CD4-positive, CD25-positive, alpha-beta regulatory T cell (primary cell): Measurements from ENCODE around the gene AAR2. TPM values are rescaled to one million over a fixed set of nuclear protein-coding genes. Genes with fewer than 3 reads are reported as not detected.
A peak's percentile ranks its signal among the peaks of the same experiment; 100 is the strongest.

ENCODE experiments used
- ATAC-seq, 2 donors: fragments of 150-1000 bp; cut with Tn5 transposase; one replicate each; pipeline ENCODE4 v1.10.0; 2021; ENCODE audit warnings: low read depth in 2 of 2, moderate number of reproducible peaks in 2 of 2, moderate library complexity in 1 of 2
- DNase-seq, 3 donors: peaks; one replicate each; pipeline versions ENCODE4 v3.0.0 to v3.0.0-alpha.2; 2012 to 2022; ENCODE audit warnings: mixed read lengths in 1 of 3
- H3K27ac ChIP-seq: one replicate; pipeline ENCODE4 v1.7.0; 2013; ENCODE audit warnings: mild to moderate bottlenecking, low read length; ENCODE audit not compliant: insufficient read depth, poor library complexity, severe bottlenecking
- H3K27me3 ChIP-seq: one replicate; pipeline ENCODE4 v1.7.0; 2013; ENCODE audit warnings: low read length; ENCODE audit not compliant: control insufficient read depth, insufficient read depth
- H3K36me3 ChIP-seq: one replicate; pipeline ENCODE4 v1.7.0; 2013; ENCODE audit warnings: mild to moderate bottlenecking, low read length, moderate library complexity; ENCODE audit not compliant: control insufficient read depth, insufficient read depth
- H3K4me1 ChIP-seq: 2 replicates; pipeline ENCODE4 v1.7.0; 2013; ENCODE audit warnings: mild to moderate bottlenecking, low read length; ENCODE audit not compliant: insufficient read depth, control insufficient read depth, poor library complexity, severe bottlenecking
- H3K4me3 ChIP-seq: one replicate; pipeline ENCODE4 v1.7.0; 2013; ENCODE audit warnings: low read depth, mild to moderate bottlenecking, low read length, moderate library complexity
- H3K9me3 ChIP-seq, 2 experiments: 1 replicate in 1 of 2; 2 replicates in 1 of 2; pipeline ENCODE4 v1.7.0; 2013; ENCODE audit warnings: low read length in 2 of 2, mild to moderate bottlenecking in 1 of 2, moderate library complexity in 1 of 2; ENCODE audit not compliant: control insufficient read depth in 2 of 2
- H3K27ac Mint-ChIP-seq, 3 donors: one replicate each; pipeline ENCODE4 v1.8.0; 2020 to 2022; ENCODE audit warnings: mild to moderate bottlenecking in 3 of 3, mixed read lengths in 3 of 3, moderate library complexity in 2 of 3
- H3K27me3 Mint-ChIP-seq: one replicate; pipeline ENCODE4 v1.8.0; 2022; ENCODE audit warnings: mild to moderate bottlenecking, mixed read lengths
- H3K36me3 Mint-ChIP-seq: one replicate; pipeline ENCODE4 v1.8.0; 2020; ENCODE audit warnings: mixed read lengths
- H3K4me1 Mint-ChIP-seq, 4 donors: one replicate each; pipeline ENCODE4 v1.8.0; 2020 to 2022; ENCODE audit warnings: mixed read lengths in 4 of 4, mild to moderate bottlenecking in 1 of 4
- H3K4me3 Mint-ChIP-seq, 4 donors: one replicate each; pipeline ENCODE4 v1.8.0; 2020 to 2022; ENCODE audit warnings: mild to moderate bottlenecking in 4 of 4, mixed read lengths in 4 of 4, moderate library complexity in 3 of 4
- H3K9me3 Mint-ChIP-seq, 7 donors: one replicate each; pipeline ENCODE4 v1.8.0; 2020 to 2022; ENCODE audit warnings: mixed read lengths in 7 of 7, mild to moderate bottlenecking in 3 of 7, moderate library complexity in 2 of 7
- polyA plus RNA-seq, 4 donors: library from polyadenylated mRNA; unstranded; fragments of 300-500 nt; fragmentation: Illumina TruSeq; gene quantifications; one replicate each; pipeline ENCODE4 v1.2.3, GENCODE V29; 2021
- total RNA-seq: library from RNA; stranded (reverse); gene quantifications from one replicate; pipeline ENCODE4 v1.2.3, GENCODE V29; 2022

Gene AAR2
- total and polyA plus RNA-seq, 5 donors from 2014 or later = 18.0 to 58.3 (median 49.0) TPM

GRCh38 chr20:36202891-36203338, 33.4 kb upstream of the AAR2 start:
- Mint-ChIP-seq H3K27ac (peak overlapping the region in 2 of 3 donors; percentile 3 to 38), H3K9me3 (no peaks in the 10 kb centered on the region), H3K4me1 (peaks cover 0 to 8% (median 5%) of the 10 kb centered on the region in 4 donors), H3K36me3 (no peaks in the 10 kb centered on the region), H3K4me3 (peak overlapping the region in 2 of 4 donors; percentile 77 to 82), H3K27me3 (peaks cover 29% of the 10 kb centered on the region)
- H3K27ac ChIP-seq = no peak overlapping the region
- H3K36me3 ChIP-seq = no peaks in the 10 kb centered on the region
- H3K4me3 ChIP-seq = no peak overlapping the region
- ATAC-seq = peak; percentile 76 to 83
- no peaks in the 10 kb centered on the region for H3K4me1 ChIP-seq
- no peaks in the 10 kb centered on the region for H3K9me3 ChIP-seq
- peak; percentile 60 to 72 (median 61) for DNase-seq
- H3K27me3 ChIP-seq = no peaks in the 10 kb centered on the region

GRCh38 chr20:36203861-36204260, 32.4 kb upstream of the AAR2 start:
- Histone ChIP-seq H3K27ac (no peak overlapping the region), H3K9me3 (no peaks in the 10 kb centered on the region), H3K36me3 (no peaks in the 10 kb centered on the region), H3K27me3 (no peaks in the 10 kb centered on the region), H3K4me1 (no peaks in the 10 kb centered on the region), H3K4me3 (no peak overlapping the region)
- Mint-ChIP-seq H3K36me3 (no peaks in the 10 kb centered on the region), H3K9me3 (no peaks in the 10 kb centered on the region), H3K27me3 (peaks cover 29% of the 10 kb centered on the region), H3K4me1 (peaks cover 0 to 8% (median 5%) of the 10 kb centered on the region in 4 donors), H3K27ac (no peak overlapping the region), H3K4me3 (no peak overlapping the region)
- ATAC-seq (no peak), DNase-seq (no peak)

- Mint-ChIP-seq H3K4me1 (peaks cover 0 to 6% (median 5%) of the 10 kb centered on the region in 4 donors), H3K9me3 (no peaks in the 10 kb centered on the region), H3K27me3 (peaks cover 25% of the 10 kb centered on the region), H3K27ac (no peak overlapping the region), H3K36me3 (no peaks in the 10 kb centered on the region), H3K4me3 (peak overlapping the region in 1 of 4 donors; percentile 2)
- DNase-seq = no peak
- Histone ChIP-seq H3K4me1 (no peaks in the 10 kb centered on the region), H3K9me3 (no peaks in the 10 kb centered on the region), H3K36me3 (no peaks in the 10 kb centered on the region), H3K27ac (no peak overlapping the region), H3K27me3 (no peaks in the 10 kb centered on the region), H3K4me3 (no peak overlapping the region)
- no peak for ATAC-seq
These were observed 31.3 kb upstream of the AAR2 start for GRCh38 chr20:36205026-36205425.

- H3K4me3 ChIP-seq = no peak overlapping the region
- Mint-ChIP-seq H3K27me3 (peaks cover 24% of the 10 kb centered on the region), H3K27ac (no peak overlapping the region), H3K9me3 (no peaks in the 10 kb centered on the region), H3K4me1 (peaks cover 0 to 6% (median 5%) of the 10 kb centered on the region in 4 donors), H3K4me3 (no peak overlapping the region), H3K36me3 (no peaks in the 10 kb centered on the region)
- H3K27ac ChIP-seq = no peak overlapping the region
- no peaks in the 10 kb centered on the region for H3K27me3 ChIP-seq
- ATAC-seq (no peak), DNase-seq (no peak)
- H3K4me1 ChIP-seq = no peaks in the 10 kb centered on the region
- H3K9me3 ChIP-seq = no peaks in the 10 kb centered on the region
- H3K36me3 ChIP-seq = no peaks in the 10 kb centered on the region
These were observed 30.2 kb upstream of the AAR2 start for GRCh38 chr20:36206068-36206467.

GRCh38 chr20:36206641-36207040, 29.6 kb upstream of the AAR2 start:
- H3K27ac Mint-ChIP-seq = no peak overlapping the region

GRCh38 chr20:36207602-36208001, 28.7 kb upstream of the AAR2 start:
- no peak overlapping the region for H3K4me3 Mint-ChIP-seq
- H3K9me3 Mint-ChIP-seq = no peaks in the 10 kb centered on the region

More at GRCh38 chr20:36206641-36207040, 29.6 kb upstream of the AAR2 start:
- DNase-seq = no peak
- no peak for ATAC-seq
- Histone ChIP-seq H3K36me3 (no peaks in the 10 kb centered on the region), H3K27me3 (no peaks in the 10 kb centered on the region), H3K4me1 (no peaks in the 10 kb centered on the region), H3K9me3 (no peaks in the 10 kb centered on the region), H3K4me3 (no peak overlapping the region), H3K27ac (no peak overlapping the region)
- Mint-ChIP-seq H3K4me1 (peaks cover 0 to 6% (median 5%) of the 10 kb centered on the region in 4 donors), H3K4me3 (no peak overlapping the region), H3K27me3 (peaks cover 24% of the 10 kb centered on the region), H3K9me3 (no peaks in the 10 kb centered on the region), H3K36me3 (no peaks in the 10 kb centered on the region)

GRCh38 chr20:36208257-36208656, 28.0 kb upstream of the AAR2 start:
- DNase-seq = no peak
- Mint-ChIP-seq H3K4me1 (peaks cover 0 to 1% (median 1%) of the 10 kb centered on the region in 4 donors), H3K27ac (no peak overlapping the region), H3K9me3 (no peaks in the 10 kb centered on the region), H3K4me3 (no peak overlapping the region), H3K36me3 (no peaks in the 10 kb centered on the region), H3K27me3 (peaks cover 17% of the 10 kb centered on the region)
- Histone ChIP-seq H3K27me3 (no peaks in the 10 kb centered on the region), H3K4me1 (no peaks in the 10 kb centered on the region), H3K36me3 (no peaks in the 10 kb centered on the region), H3K9me3 (no peaks in the 10 kb centered on the region), H3K27ac (no peak overlapping the region), H3K4me3 (no peak overlapping the region)
- ATAC-seq = no peak

More at GRCh38 chr20:36207602-36208001, 28.7 kb upstream of the AAR2 start:
- DNase-seq = no peak
- no peak overlapping the region for H3K4me3 ChIP-seq
- peaks cover 0 to 6% (median 5%) of the 10 kb centered on the region in 4 donors for H3K4me1 Mint-ChIP-seq
- H3K4me1 ChIP-seq = no peaks in the 10 kb centered on the region
- ATAC-seq = no peak
- no peaks in the 10 kb centered on the region for H3K36me3 Mint-ChIP-seq
- H3K27me3 ChIP-seq = no peaks in the 10 kb centered on the region
- H3K9me3 ChIP-seq = no peaks in the 10 kb centered on the region
- H3K27ac Mint-ChIP-seq = no peak overlapping the region
- no peaks in the 10 kb centered on the region for H3K36me3 ChIP-seq
- H3K27ac ChIP-seq = no peak overlapping the region
- H3K27me3 Mint-ChIP-seq = peaks cover 18% of the 10 kb centered on the region

GRCh38 chr20:36210436-36211021, 25.7 kb upstream of the AAR2 start:
- peaks cover 12% of the 10 kb centered on the region for H3K27me3 Mint-ChIP-seq
- Histone ChIP-seq H3K4me1 (no peaks in the 10 kb centered on the region), H3K27ac (no peak overlapping the region), H3K9me3 (no peaks in the 10 kb centered on the region), H3K27me3 (no peaks in the 10 kb centered on the region), H3K36me3 (no peaks in the 10 kb centered on the region), H3K4me3 (no peak overlapping the region)
- no peak overlapping the region for H3K27ac Mint-ChIP-seq
- ATAC-seq (no peak), DNase-seq (no peak)
- no peaks in the 10 kb centered on the region for H3K4me1 Mint-ChIP-seq
- H3K9me3 Mint-ChIP-seq = no peaks in the 10 kb centered on the region
- no peak overlapping the region for H3K4me3 Mint-ChIP-seq
- H3K36me3 Mint-ChIP-seq = no peaks in the 10 kb centered on the region
